HG02763 (cell line): ENCODE measurements around the gene NISCH.
A peak's percentile ranks its signal among the peaks of the same experiment; 100 is the strongest.
"Not testable (repeated sequence)": the region's sequence is repeated elsewhere in the genome, so short reads cannot be mapped to it uniquely, and the experiment has no call there.

ENCODE experiments used
- ATAC-seq: cut with Tn5 transposase; IDR thresholded peaks from one replicate; pipeline ENCODE4 v1.9.1; 2021; ENCODE audit warnings: mild to moderate bottlenecking, moderate library complexity; ENCODE audit not compliant: unreplicated experiment

The NISCH gene

GRCh38 chr3:52524258-52524751, 68.9 kb downstream of the NISCH start:
- ATAC-seq, result no peak

GRCh38 chr3:52524752-52525679, 69.6 kb downstream of the NISCH start:
- ATAC-seq, result no peak

GRCh38 chr3:52525680-52526561, 70.5 kb downstream of the NISCH start:
- ATAC-seq, result no peak

- ATAC-seq, result not testable (repeated sequence)
Observed at GRCh38 chr3:52526671-52527038, 71.3 kb downstream of the NISCH start.

- ATAC-seq, result no peak
Observed at GRCh38 chr3:52527039-52527731, 71.8 kb downstream of the NISCH start.

GRCh38 chr3:52527732-52528585, 72.6 kb downstream of the NISCH start:
- ATAC-seq, result no peak

GRCh38 chr3:52528586-52529375, 73.4 kb downstream of the NISCH start:
- ATAC-seq, result no peak

- no peak for ATAC-seq
Observed at GRCh38 chr3:52529376-52530333, 74.3 kb downstream of the NISCH start.

- no peak for ATAC-seq
Observed at GRCh38 chr3:52530918-52531826, 75.8 kb downstream of the NISCH start.

- ATAC-seq, result no peak
Observed at GRCh38 chr3:52531860-52532516, 76.6 kb downstream of the NISCH start.

GRCh38 chr3:52532517-52532837, 77.1 kb downstream of the NISCH start:
- no peak for ATAC-seq

GRCh38 chr3:52532838-52533622, 77.6 kb downstream of the NISCH start:
- ATAC-seq, result no peak

GRCh38 chr3:52533623-52534280, 78.3 kb downstream of the NISCH start, which contains the start of gene NT5DC2:
Gene NT5DC2, minus strand, starts transcription at chr3:52533857. Its CDS starts 120 bp downstream, at chr3:52533737.
- ATAC-seq, result peak; percentile 27

- ATAC-seq, result no peak
Observed at GRCh38 chr3:52534281-52535183, 79.1 kb downstream of the NISCH start.
